ENCODE data around the gene SLC35F4.

DNA sequence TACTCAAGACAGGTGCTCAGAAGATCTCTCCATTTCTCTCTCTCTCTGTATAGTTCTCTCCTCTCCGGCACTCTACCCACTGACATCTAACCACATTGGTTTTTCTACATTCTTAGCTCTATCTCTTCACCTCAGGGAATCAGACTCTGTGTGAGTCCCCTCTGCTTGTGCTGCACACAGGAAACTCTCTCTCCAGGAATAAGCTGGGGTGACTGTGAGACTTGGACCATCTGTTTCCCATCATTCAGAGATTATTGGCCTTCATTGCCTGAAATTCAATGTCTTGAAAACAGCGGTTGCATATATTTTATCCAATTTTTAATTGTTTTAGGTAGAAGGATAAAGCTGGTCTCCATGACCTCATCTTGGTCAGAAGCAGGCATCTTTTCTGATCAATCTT is 105.0 kb downstream of the SLC35F4 start:
- no peak for TF ChIP-seq ELF4 (IDR thresholded peaks at IDR 0.05)
- no peak for TF ChIP-seq BHLHE40 (IDR thresholded peaks at IDR 0.05; ENCODE audit: borderline replicate concordance)
- no peak for TF ChIP-seq NFRKB (IDR thresholded peaks at IDR 0.05)
- TF ChIP-seq SP1 (IDR thresholded peaks at IDR 0.05): no peak
- TF ChIP-seq SUZ12 (IDR thresholded peaks at IDR 0.05): no peak
- TF ChIP-seq CTBP1 (IDR thresholded peaks at IDR 0.05; ENCODE audit: borderline replicate concordance): no peak
- TF ChIP-seq FOXA1 (IDR thresholded peaks at IDR 0.05): no peak
- TF ChIP-seq ZNF384 (IDR thresholded peaks at IDR 0.05): no peak
- no peak for TF ChIP-seq TARDBP (IDR thresholded peaks at IDR 0.05)
- no peak for TF ChIP-seq L3MBTL2 (conservative IDR thresholded peaks at IDR 0.05)
- TF ChIP-seq FOXM1 (IDR thresholded peaks at IDR 0.05; ENCODE audit: borderline replicate concordance): no peak

Data from HEK293T (cell line).